HG02588 (cell line): ENCODE data around the gene MED25.

Experiments
- ATAC-seq: cut with Tn5 transposase; IDR thresholded peaks from one replicate; pipeline ENCODE4 v1.9.1; 2021; ENCODE audit warnings: mild to moderate bottlenecking, moderate library complexity; ENCODE audit not compliant: unreplicated experiment

MED25 gene

GRCh38 chr19:49817964-49818648 is at the start of gene MED25:
Gene MED25 (plus strand): TSS chr19:49818289. CDS start chr19:49818342, 53 bp downstream.
- ATAC-seq: peak; percentile 63

GRCh38 chr19:49770529-49770928 is 47.6 kb upstream of the MED25 start:
- ATAC-seq: no peak

GRCh38 chr19:49771674-49772139 is 46.4 kb upstream of the MED25 start:
- no peak for ATAC-seq

GRCh38 chr19:49772850-49773432 is 45.1 kb upstream of the MED25 start:
- ATAC-seq: no peak

- no peak for ATAC-seq
Observed at GRCh38 chr19:49773663-49774350, 44.3 kb upstream of the MED25 start.

- ATAC-seq: no peak
Observed at GRCh38 chr19:49774969-49775368, 43.1 kb upstream of the MED25 start.

- no peak for ATAC-seq
Observed at GRCh38 chr19:49775742-49776370, 42.2 kb upstream of the MED25 start.

- ATAC-seq: no peak
Observed at GRCh38 chr19:49776371-49776764, 41.7 kb upstream of the MED25 start.

GRCh38 chr19:49779731-49780555 is 38.1 kb upstream of the MED25 start:
- ATAC-seq: no peak

GRCh38 chr19:49780861-49781260 is 37.2 kb upstream of the MED25 start:
- ATAC-seq: no peak

GRCh38 chr19:49781394-49781793 is 36.7 kb upstream of the MED25 start:
- no peak for ATAC-seq

GRCh38 chr19:49782515-49782914 is 35.6 kb upstream of the MED25 start:
- no peak for ATAC-seq

- no peak for ATAC-seq
Observed at GRCh38 chr19:49786376-49786820, 31.7 kb upstream of the MED25 start.

GRCh38 chr19:49787746-49788145 is 30.3 kb upstream of the MED25 start:
- no peak for ATAC-seq

- ATAC-seq: no peak
Observed at GRCh38 chr19:49788857-49789256, 29.2 kb upstream of the MED25 start.

- ATAC-seq: no peak
Observed at GRCh38 chr19:49790866-49791265, 27.2 kb upstream of the MED25 start.

- ATAC-seq: no peak
Observed at GRCh38 chr19:49791776-49792445, 26.2 kb upstream of the MED25 start.

GRCh38 chr19:49792829-49793560 is 25.1 kb upstream of the MED25 start:
- ATAC-seq: no peak

- ATAC-seq: no peak
Observed at GRCh38 chr19:49793561-49793840, 24.6 kb upstream of the MED25 start.

GRCh38 chr19:49795615-49796014 is 22.5 kb upstream of the MED25 start:
- ATAC-seq: no peak
